GM12878 (cell line): ENCODE data around the gene RCAN2. TPM values are rescaled to one million over a fixed set of nuclear protein-coding genes. Genes with fewer than 3 reads are reported as not detected.

Experiments used
- ATAC-seq: fragments of 200-7000 bp; cut with Tn5 transposase; 3 replicates; pipeline ENCODE4 v1.9.1; 2020; ENCODE audit warnings: mild to moderate bottlenecking, moderate library complexity
- BruUV-seq: library from RNA; stranded (reverse); fragments of 400-500 nt; replicated peaks from 2 replicates; lab custom pipeline; 2021; lab: Mats Ljungman, UMichigan
- CTCF ChIA-PET: fragments of 300-600 bp; sonication (Branson Sonifier 250); formaldehyde crosslinking; extraction: SDS; loops from one replicate; lab custom pipeline; 2021; ENCODE audit warnings: inconsistent platforms; lab: Yijun Ruan, JAX
- POLR2A ChIA-PET: fragments of 350-600 bp; formaldehyde crosslinking; extraction: SDS; loops from one replicate; lab custom pipeline; 2021; ENCODE audit warnings: inconsistent platforms; lab: Charles Lee
- RAD21 ChIA-PET: fragments of 300-600 bp; sonication (Branson Sonifier 250); formaldehyde crosslinking; loops from one replicate; lab custom pipeline; 2023; ENCODE audit warnings: antibody characterized with exemption; ENCODE audit not compliant: unreplicated experiment; lab: Charles Lee
- SMC1A ChIA-PET: fragments of 300-600 bp; sonication (Branson Sonifier 250); formaldehyde crosslinking; loops from one replicate; lab custom pipeline; 2023; ENCODE audit not compliant: unreplicated experiment, uncharacterized antibody; lab: Charles Lee
- DNase-seq: peaks from one replicate; pipeline ENCODE4 v3.0.0-alpha.2; 2011; ENCODE audit warnings: low read depth, low spot score
- FAIRE-seq: peaks from 3 replicates; lab custom pipeline; 2011; peaks lifted over from hg19 to GRCh38; lab: Jason Lieb, UNC
- H2AFZ ChIP-seq: 2 replicates; pipeline ENCODE4 v1.6.0; 2011; ENCODE audit warnings: low read depth, low read length, control low read depth; ENCODE audit not compliant: control insufficient read depth
- H3K27ac ChIP-seq: 2 replicates; pipeline ENCODE4 v1.5.1; 2011; ENCODE audit warnings: control low read depth; ENCODE audit not compliant: control insufficient read depth, insufficient read depth
- H3K27me3 ChIP-seq, 2 experiments: replicated peaks in 1 of 2; 2 replicates each; pipeline versions ENCODE4 v1.6.0 to v1.6.1; 2011; ENCODE audit warnings: low read length in 1 of 2; ENCODE audit not compliant: control insufficient read depth in 2 of 2, insufficient read depth in 2 of 2
- H3K36me3 ChIP-seq, 2 experiments: 2 replicates each; pipeline ENCODE4 v1.5.1; 2011; ENCODE audit warnings: low read length in 1 of 2; ENCODE audit not compliant: control insufficient read depth in 2 of 2, insufficient read depth in 2 of 2
- H3K4me1 ChIP-seq: 2 replicates; pipeline ENCODE4 v1.6.1; 2011; ENCODE audit warnings: mild to moderate bottlenecking, low read length, moderate library complexity, mixed read lengths; ENCODE audit not compliant: control insufficient read depth, insufficient read depth
- H3K4me2 ChIP-seq: 2 replicates; pipeline ENCODE4 v1.6.0; 2011; ENCODE audit warnings: control low read depth; ENCODE audit not compliant: control insufficient read depth, insufficient read depth
- H3K4me3 ChIP-seq: fragments of 200-600 bp; sonication (generic); 2 replicates; pipeline ENCODE4 v1.5.1; 2016
- H3K79me2 ChIP-seq: 2 replicates; pipeline ENCODE4 v1.6.0; 2011; ENCODE audit warnings: low read length; ENCODE audit not compliant: control insufficient read depth, insufficient read depth
- H3K9ac ChIP-seq: 2 replicates; pipeline ENCODE4 v1.8.0; 2011; ENCODE audit warnings: low read length, control low read depth, mixed read lengths; ENCODE audit not compliant: control insufficient read depth, insufficient read depth
- H3K9me3 ChIP-seq: replicated peaks from 3 replicates; pipeline ENCODE4 v1.5.1; 2011; ENCODE audit warnings: mild to moderate bottlenecking, low read length; ENCODE audit not compliant: control insufficient read depth, insufficient read depth
- H4K20me1 ChIP-seq: 2 replicates; pipeline ENCODE4 v1.6.0; 2011; ENCODE audit not compliant: control insufficient read depth, insufficient read depth
- BRCA1 ChIP-seq: IDR thresholded peaks from 2 replicates; pipeline ENCODE4 v1.6.1; 2011; ENCODE audit warnings: low read depth, low read length, improper control_type of control experiment
- CHD1 ChIP-seq: IDR thresholded peaks from 2 replicates; pipeline ENCODE4 v1.6.1; 2012; ENCODE audit warnings: low read depth, low read length, improper control_type of control experiment
- KDM1A ChIP-seq: fragments of 200-600 bp; sonication (generic); IDR thresholded peaks from 2 replicates; pipeline ENCODE4 v1.6.1; 2016; ENCODE audit warnings: borderline replicate concordance
- KLF5 ChIP-seq: fragments of 450-650 bp; IDR thresholded peaks from 2 replicates; pipeline ENCODE4 v1.6.1; 2014; ENCODE audit warnings: mild to moderate bottlenecking; ENCODE audit not compliant: partially characterized antibody
- MTA2 ChIP-seq: fragments of 450-650 bp; IDR thresholded peaks from 2 replicates; pipeline ENCODE4 v1.6.1; 2016; ENCODE audit warnings: low read depth, mild to moderate bottlenecking, moderate library complexity
- NFYA ChIP-seq: IDR thresholded peaks from 2 replicates; pipeline ENCODE4 v1.6.1; 2011; ENCODE audit warnings: low read depth, mild to moderate bottlenecking, low read length, improper control_type of control experiment, borderline replicate concordance
- PAX8 ChIP-seq: fragments of 450-650 bp; IDR thresholded peaks from 2 replicates; pipeline ENCODE4 v1.6.1; 2017; ENCODE audit warnings: mild to moderate bottlenecking, moderate library complexity
- POLR2AphosphoS5 ChIP-seq: IDR thresholded peaks from 2 replicates; pipeline ENCODE4 v1.6.1; 2011; ENCODE audit warnings: mild to moderate bottlenecking, low read length, inconsistent platforms
- RELA ChIP-seq: fragments of 450-650 bp; IDR thresholded peaks from 2 replicates; pipeline ENCODE4 v1.8.0; 2014; ENCODE audit warnings: borderline replicate concordance; ENCODE audit not compliant: partially characterized antibody
- TAF1 ChIP-seq: IDR thresholded peaks from 2 replicates; pipeline ENCODE4 v1.6.1; 2011; ENCODE audit warnings: mild to moderate bottlenecking, low read depth, low read length, borderline replicate concordance
- WGBS: methylation state at CpG from one replicate; pipeline ENCODE4 v1.1.6; 2016; ENCODE audit warnings: low lambda C conversion rate; ENCODE audit not compliant: insufficient replicate concordance, insufficient coverage; ENCODE audit errors: missing lambda C conversion rate; 5-methylcytosine and 5-hydroxymethylcytosine counted together
- in situ Hi-C: fragments of 300-500 bp; cut with MboI; formaldehyde crosslinking; loops from 9 replicates; pipeline ENCODE4 v1.14.3; 2018; ENCODE audit warnings: mixed read lengths
- intact Hi-C: fragments of 100-400 bp; cut with micrococcal nuclease; formaldehyde crosslinking; loops from one replicate; pipeline ENCODE4 v1.14.2; 2022; ENCODE audit not compliant: unreplicated experiment
- polyA plus RNA-seq, 11 experiments: library from polyadenylated mRNA; depleted of rRNA in 4 of 11; unstranded in 6 of 11; stranded (reverse) in 5 of 11; fragments of >200 nt; fragmentation: Nextera tagmentation in 4 of 11; fragmentation: Illumina TruSeq in 1 of 11; extraction: Ambion mirVana in 4 of 11; extraction: Trizol in 1 of 11; gene quantifications; 1 replicate in 1 of 11; 2 replicates in 10 of 11; pipeline versions ENCODE4 v1.2.1 to v1.2.3, GENCODE V29; 2011 to 2016; ENCODE audit warnings: inconsistent platforms in 2 of 11, missing spikeins in 2 of 11, low read depth in 1 of 11
- total RNA-seq, 4 experiments: library from RNA; depleted of rRNA in 3 of 4; stranded (reverse); fragments of >200 nt in 3 of 4; fragmentation: Illumina TruSeq in 1 of 4; extraction: Trizol in 1 of 4; gene quantifications; 2 replicates each; pipeline versions ENCODE4 v1.2.1 to v1.2.3, GENCODE V29; 2013 to 2021
- TF ChIP-seq, protein P1 (sequence below): fragments of 450-650 bp; IDR thresholded peaks from 2 replicates; pipeline ENCODE4 v1.6.1; 2016; ENCODE audit warnings: mild to moderate bottlenecking
- TF ChIP-seq, protein P2 (sequence below): IDR thresholded peaks from 2 replicates; pipeline ENCODE4 v1.6.1; 2011; ENCODE audit warnings: low read depth, mild to moderate bottlenecking, low read length, moderate library complexity, borderline replicate concordance; ENCODE audit errors: extremely low read depth
- TF ChIP-seq, protein P3 (sequence below): fragments of 450-650 bp; IDR thresholded peaks from 2 replicates; pipeline ENCODE4 v1.6.1; 2016; ENCODE audit warnings: mild to moderate bottlenecking, moderate library complexity, borderline replicate concordance
- TF ChIP-seq, protein P4 (sequence below): fragments of 450-650 bp; IDR thresholded peaks from 2 replicates; pipeline ENCODE4 v1.6.1; 2017; ENCODE audit warnings: mild to moderate bottlenecking
- TF ChIP-seq, protein P5 (sequence below): IDR thresholded peaks from 2 replicates; pipeline ENCODE4 v1.6.1; 2011; ENCODE audit warnings: borderline replicate concordance, low read depth, mild to moderate bottlenecking, moderate library complexity, mixed read lengths, low read length; ENCODE audit not compliant: insufficient read depth; ENCODE audit errors: extremely low read length

Gene RCAN2
- total and polyA plus RNA-seq, 10 of the 15 experiments (the other 5 are each of a cell fraction or from before 2014, with no cell fraction given), result 0.06 TPM; not detected in 9

DNA sequence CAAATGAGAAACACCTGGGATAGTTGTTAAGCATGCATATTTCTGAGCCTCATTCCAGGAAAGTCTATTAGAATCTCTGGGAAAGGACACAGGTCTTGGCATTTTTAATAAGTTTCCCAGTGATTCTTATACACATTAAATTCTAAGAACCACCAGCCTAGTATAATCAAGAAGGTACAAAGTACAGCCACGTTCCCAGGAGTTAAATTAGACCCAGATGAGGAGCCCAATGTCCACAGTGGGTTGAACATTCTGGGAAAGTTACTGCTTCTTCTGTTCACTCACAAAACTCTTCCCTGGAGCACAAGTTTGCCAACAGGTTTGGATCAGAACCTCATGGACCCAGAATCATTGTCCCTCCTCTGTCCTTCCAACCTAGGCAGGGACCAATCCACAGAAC lies 90.4 kb downstream of the RCAN2 start:
- Histone ChIP-seq H3K27me3 (peaks cover 0 to 2% of the 10 kb centered on the region in 2 experiments; a peak in 1 of 4 replicates), H3K9me3 (no peaks in the 10 kb centered on the region), H4K20me1 (no peaks in the 10 kb centered on the region), H3K4me3 (no peak overlapping the region), H3K36me3 (no peaks in the 10 kb centered on the region), H2AFZ (no peak overlapping the region), H3K4me2 (no peak overlapping the region), H3K4me1 (no peaks in the 10 kb centered on the region), H3K79me2 (no peaks in the 10 kb centered on the region), H3K27ac (no peak overlapping the region), H3K9ac (no peak overlapping the region)
- RAD21 ChIA-PET, result no interaction called here
- intact Hi-C loops (no loop called here), in situ Hi-C loops (loop anchor here (5.0 kb wide), 1 partner anchor 179 kb away; no protein-coding TSS in a partner anchor)
- FAIRE-seq, result no peak
- ATAC-seq, result no peak
- 0% methylated on average over 1 of the region's 1 CpG for WGBS
- no TSS peak for BruUV-seq
- no peak for DNase-seq
- CTCF ChIA-PET, result interaction anchor here (0.5 kb wide), 1 partner anchor 47 kb away, joined by 4 read pairs; no protein-coding TSS in a partner anchor
- SMC1A ChIA-PET, result interaction anchor here (1.4 kb wide), 1 partner anchor 16 kb away, joined by 6 read pairs; no protein-coding TSS in a partner anchor
- POLR2A ChIA-PET, result no interaction called here
- TF ChIP-seq, protein P1, sequence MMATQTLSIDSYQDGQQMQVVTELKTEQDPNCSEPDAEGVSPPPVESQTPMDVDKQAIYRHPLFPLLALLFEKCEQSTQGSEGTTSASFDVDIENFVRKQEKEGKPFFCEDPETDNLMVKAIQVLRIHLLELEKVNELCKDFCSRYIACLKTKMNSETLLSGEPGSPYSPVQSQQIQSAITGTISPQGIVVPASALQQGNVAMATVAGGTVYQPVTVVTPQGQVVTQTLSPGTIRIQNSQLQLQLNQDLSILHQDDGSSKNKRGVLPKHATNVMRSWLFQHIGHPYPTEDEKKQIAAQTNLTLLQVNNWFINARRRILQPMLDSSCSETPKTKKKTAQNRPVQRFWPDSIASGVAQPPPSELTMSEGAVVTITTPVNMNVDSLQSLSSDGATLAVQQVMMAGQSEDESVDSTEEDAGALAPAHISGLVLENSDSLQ, result no peak
- TF ChIP-seq, protein P2, sequence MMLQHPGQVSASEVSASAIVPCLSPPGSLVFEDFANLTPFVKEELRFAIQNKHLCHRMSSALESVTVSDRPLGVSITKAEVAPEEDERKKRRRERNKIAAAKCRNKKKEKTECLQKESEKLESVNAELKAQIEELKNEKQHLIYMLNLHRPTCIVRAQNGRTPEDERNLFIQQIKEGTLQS, result no peak
- no peak for TF ChIP-seq RELA
- no peak for TF ChIP-seq KLF5
- TF ChIP-seq KDM1A, result no peak
- no peak for TF ChIP-seq MTA2
- no peak for TF ChIP-seq BRCA1
- TF ChIP-seq, protein P3, sequence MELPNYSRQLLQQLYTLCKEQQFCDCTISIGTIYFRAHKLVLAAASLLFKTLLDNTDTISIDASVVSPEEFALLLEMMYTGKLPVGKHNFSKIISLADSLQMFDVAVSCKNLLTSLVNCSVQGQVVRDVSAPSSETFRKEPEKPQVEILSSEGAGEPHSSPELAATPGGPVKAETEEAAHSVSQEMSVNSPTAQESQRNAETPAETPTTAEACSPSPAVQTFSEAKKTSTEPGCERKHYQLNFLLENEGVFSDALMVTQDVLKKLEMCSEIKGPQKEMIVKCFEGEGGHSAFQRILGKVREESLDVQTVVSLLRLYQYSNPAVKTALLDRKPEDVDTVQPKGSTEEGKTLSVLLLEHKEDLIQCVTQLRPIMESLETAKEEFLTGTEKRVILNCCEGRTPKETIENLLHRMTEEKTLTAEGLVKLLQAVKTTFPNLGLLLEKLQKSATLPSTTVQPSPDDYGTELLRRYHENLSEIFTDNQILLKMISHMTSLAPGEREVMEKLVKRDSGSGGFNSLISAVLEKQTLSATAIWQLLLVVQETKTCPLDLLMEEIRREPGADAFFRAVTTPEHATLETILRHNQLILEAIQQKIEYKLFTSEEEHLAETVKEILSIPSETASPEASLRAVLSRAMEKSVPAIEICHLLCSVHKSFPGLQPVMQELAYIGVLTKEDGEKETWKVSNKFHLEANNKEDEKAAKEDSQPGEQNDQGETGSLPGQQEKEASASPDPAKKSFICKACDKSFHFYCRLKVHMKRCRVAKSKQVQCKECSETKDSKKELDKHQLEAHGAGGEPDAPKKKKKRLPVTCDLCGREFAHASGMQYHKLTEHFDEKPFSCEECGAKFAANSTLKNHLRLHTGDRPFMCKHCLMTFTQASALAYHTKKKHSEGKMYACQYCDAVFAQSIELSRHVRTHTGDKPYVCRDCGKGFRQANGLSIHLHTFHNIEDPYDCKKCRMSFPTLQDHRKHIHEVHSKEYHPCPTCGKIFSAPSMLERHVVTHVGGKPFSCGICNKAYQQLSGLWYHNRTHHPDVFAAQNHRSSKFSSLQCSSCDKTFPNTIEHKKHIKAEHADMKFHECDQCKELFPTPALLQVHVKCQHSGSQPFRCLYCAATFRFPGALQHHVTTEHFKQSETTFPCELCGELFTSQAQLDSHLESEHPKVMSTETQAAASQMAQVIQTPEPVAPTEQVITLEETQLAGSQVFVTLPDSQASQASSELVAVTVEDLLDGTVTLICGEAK, result no peak
- TF ChIP-seq POLR2AphosphoS5, result no peak
- no peak for TF ChIP-seq NFYA
- TF ChIP-seq, protein P4, sequence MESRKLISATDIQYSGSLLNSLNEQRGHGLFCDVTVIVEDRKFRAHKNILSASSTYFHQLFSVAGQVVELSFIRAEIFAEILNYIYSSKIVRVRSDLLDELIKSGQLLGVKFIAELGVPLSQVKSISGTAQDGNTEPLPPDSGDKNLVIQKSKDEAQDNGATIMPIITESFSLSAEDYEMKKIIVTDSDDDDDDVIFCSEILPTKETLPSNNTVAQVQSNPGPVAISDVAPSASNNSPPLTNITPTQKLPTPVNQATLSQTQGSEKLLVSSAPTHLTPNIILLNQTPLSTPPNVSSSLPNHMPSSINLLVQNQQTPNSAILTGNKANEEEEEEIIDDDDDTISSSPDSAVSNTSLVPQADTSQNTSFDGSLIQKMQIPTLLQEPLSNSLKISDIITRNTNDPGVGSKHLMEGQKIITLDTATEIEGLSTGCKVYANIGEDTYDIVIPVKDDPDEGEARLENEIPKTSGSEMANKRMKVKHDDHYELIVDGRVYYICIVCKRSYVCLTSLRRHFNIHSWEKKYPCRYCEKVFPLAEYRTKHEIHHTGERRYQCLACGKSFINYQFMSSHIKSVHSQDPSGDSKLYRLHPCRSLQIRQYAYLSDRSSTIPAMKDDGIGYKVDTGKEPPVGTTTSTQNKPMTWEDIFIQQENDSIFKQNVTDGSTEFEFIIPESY, result no peak
- no peak for TF ChIP-seq CHD1
- TF ChIP-seq, protein P5, sequence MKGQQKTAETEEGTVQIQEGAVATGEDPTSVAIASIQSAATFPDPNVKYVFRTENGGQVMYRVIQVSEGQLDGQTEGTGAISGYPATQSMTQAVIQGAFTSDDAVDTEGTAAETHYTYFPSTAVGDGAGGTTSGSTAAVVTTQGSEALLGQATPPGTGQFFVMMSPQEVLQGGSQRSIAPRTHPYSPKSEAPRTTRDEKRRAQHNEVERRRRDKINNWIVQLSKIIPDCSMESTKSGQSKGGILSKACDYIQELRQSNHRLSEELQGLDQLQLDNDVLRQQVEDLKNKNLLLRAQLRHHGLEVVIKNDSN, result no peak
- no peak for TF ChIP-seq PAX8
- no peak for TF ChIP-seq TAF1
